Measurements from ENCODE around the gene DHX15.

GRCh38 chr4:24630937-24631336 is 46.6 kb upstream of the DHX15 start:
- no peak for TF ChIP-seq CTCF (IDR thresholded peaks at IDR 0.05)
- no peak for TF ChIP-seq POLR2A (IDR thresholded peaks at IDR 0.05)

All from right lobe of liver (tissue), 4 donors.